ENCODE measurements around the gene RB1.

The RB1 gene

GRCh38 chr13:48505597-48506091 is 202.1 kb downstream of the RB1 start:
- Histone ChIP-seq H3K27me3 (no peaks in the 10 kb centered on the region), H3K27ac (peak overlapping the region; percentile 95), H3K36me3 (peaks cover 34% of the 10 kb centered on the region), H3K4me2 (peak overlapping the region; percentile 96), H3K9me3 (peaks cover 5% of the 10 kb centered on the region; the same call in 1 of the 2 replicates), H3K4me1 (peaks cover 98% of the 10 kb centered on the region), H3K4me3 (peak overlapping the region; percentile 58), H3K9ac (peak overlapping the region; percentile 81), H4K20me1 (no peaks in the 10 kb centered on the region)
- TF ChIP-seq Cebpa-rat (IDR thresholded peaks at IDR 0.05) = no peak

- H3K27ac ChIP-seq = peak overlapping the region; percentile 95
- H3K4me2 ChIP-seq = peak overlapping the region; percentile 96
- peaks cover 5% of the 10 kb centered on the region; the same call in 1 of the 2 replicates for H3K9me3 ChIP-seq
- no peaks in the 10 kb centered on the region for H3K27me3 ChIP-seq
- no peak for TF ChIP-seq Cebpa-rat (IDR thresholded peaks at IDR 0.05)
- H3K36me3 ChIP-seq = peaks cover 33% of the 10 kb centered on the region
- H3K9ac ChIP-seq = peak overlapping the region; percentile 81
- peak overlapping the region; percentile 58 for H3K4me3 ChIP-seq
- peaks cover 96% of the 10 kb centered on the region for H3K4me1 ChIP-seq
- no peaks in the 10 kb centered on the region for H4K20me1 ChIP-seq
Measured at GRCh38 chr13:48506092-48506701, 202.6 kb downstream of the RB1 start.

- peaks cover 88% of the 10 kb centered on the region for H3K4me1 ChIP-seq
- peak overlapping the region; percentile 96 for H3K4me2 ChIP-seq
Measured at GRCh38 chr13:48507021-48507420, 203.5 kb downstream of the RB1 start.

GRCh38 chr13:48508011-48508410 is 204.5 kb downstream of the RB1 start:
- H3K4me1 ChIP-seq = peaks cover 78% of the 10 kb centered on the region
- H3K9me3 ChIP-seq = peaks cover 5% of the 10 kb centered on the region; the same call in 1 of the 2 replicates
- no peak for TF ChIP-seq Cebpa-rat (IDR thresholded peaks at IDR 0.05)
- H3K4me3 ChIP-seq = no peak overlapping the region
- H3K4me2 ChIP-seq = peak overlapping the region; percentile 96; the same call in 1 of the 2 replicates
- H3K36me3 ChIP-seq = peaks cover 46% of the 10 kb centered on the region
- no peaks in the 10 kb centered on the region for H3K27me3 ChIP-seq
- no peaks in the 10 kb centered on the region for H4K20me1 ChIP-seq
- H3K27ac ChIP-seq = peak overlapping the region; percentile 95
- H3K9ac ChIP-seq = no peak overlapping the region

More at GRCh38 chr13:48507021-48507420, 203.5 kb downstream of the RB1 start:
- Histone ChIP-seq H3K36me3 (peaks cover 36% of the 10 kb centered on the region), H3K27ac (peak overlapping the region; percentile 95), H3K4me3 (peak overlapping the region; percentile 58; the same call in 1 of the 2 replicates), H4K20me1 (no peaks in the 10 kb centered on the region), H3K9me3 (peaks cover 5% of the 10 kb centered on the region; the same call in 1 of the 2 replicates), H3K27me3 (no peaks in the 10 kb centered on the region), H3K9ac (peak overlapping the region; percentile 81)
- no peak for TF ChIP-seq Cebpa-rat (IDR thresholded peaks at IDR 0.05)

- Histone ChIP-seq H3K4me3 (no peak overlapping the region), H3K27me3 (no peaks in the 10 kb centered on the region), H3K9me3 (peaks cover 5% of the 10 kb centered on the region; the same call in 1 of the 2 replicates), H3K9ac (no peak overlapping the region), H3K36me3 (peaks cover 57% of the 10 kb centered on the region), H3K4me1 (peaks cover 52% of the 10 kb centered on the region), H3K4me2 (peak overlapping the region; percentile 10; the same call in 1 of the 2 replicates), H3K27ac (0 out of 2 replicates have a peak overlapping the region, but pooled peaks have one; percentile 20), H4K20me1 (no peaks in the 10 kb centered on the region)
- no peak for TF ChIP-seq Cebpa-rat (IDR thresholded peaks at IDR 0.05)
Measured at GRCh38 chr13:48510698-48511097, 207.1 kb downstream of the RB1 start.

- no peak for TF ChIP-seq Cebpa-rat (IDR thresholded peaks at IDR 0.05)
- Histone ChIP-seq H3K36me3 (peaks cover 67% of the 10 kb centered on the region), H3K4me3 (no peak overlapping the region), H3K9ac (no peak overlapping the region), H3K27me3 (no peaks in the 10 kb centered on the region), H3K4me2 (no peak overlapping the region), H3K4me1 (peaks cover 43% of the 10 kb centered on the region), H3K27ac (no peak overlapping the region), H4K20me1 (no peaks in the 10 kb centered on the region), H3K9me3 (peaks cover 5% of the 10 kb centered on the region; the same call in 1 of the 2 replicates)
Measured at GRCh38 chr13:48511621-48512230, 208.2 kb downstream of the RB1 start.

- no peak for TF ChIP-seq Cebpa-rat (IDR thresholded peaks at IDR 0.05)
- Histone ChIP-seq H3K9me3 (no peaks in the 10 kb centered on the region; the same call in 1 of the 2 replicates), H3K27ac (no peak overlapping the region), H3K9ac (no peak overlapping the region), H3K4me2 (no peak overlapping the region), H3K4me1 (peaks cover 12% of the 10 kb centered on the region), H3K27me3 (no peaks in the 10 kb centered on the region), H3K36me3 (peaks cover 76% of the 10 kb centered on the region), H3K4me3 (no peak overlapping the region), H4K20me1 (no peaks in the 10 kb centered on the region)
Measured at GRCh38 chr13:48514793-48515192, 211.2 kb downstream of the RB1 start.

- no peaks in the 10 kb centered on the region; the same call in 1 of the 2 replicates for H3K9me3 ChIP-seq
- H3K36me3 ChIP-seq = peaks cover 78% of the 10 kb centered on the region
- H3K9ac ChIP-seq = no peak overlapping the region
- TF ChIP-seq Cebpa-rat (IDR thresholded peaks at IDR 0.05) = no peak
- H3K27me3 ChIP-seq = no peaks in the 10 kb centered on the region
- H3K27ac ChIP-seq = no peak overlapping the region
- no peak overlapping the region for H3K4me3 ChIP-seq
- H3K4me2 ChIP-seq = no peak overlapping the region
- no peaks in the 10 kb centered on the region for H4K20me1 ChIP-seq
- peaks cover 3% of the 10 kb centered on the region for H3K4me1 ChIP-seq
Measured at GRCh38 chr13:48515732-48516131, 212.2 kb downstream of the RB1 start.

- Histone ChIP-seq H3K4me3 (no peak overlapping the region), H3K9me3 (peaks cover 5% of the 10 kb centered on the region; the same call in 1 of the 2 replicates), H3K4me2 (no peak overlapping the region), H3K36me3 (peaks cover 73% of the 10 kb centered on the region), H3K27ac (no peak overlapping the region), H3K9ac (no peak overlapping the region), H3K27me3 (no peaks in the 10 kb centered on the region), H3K4me1 (0 out of 2 replicates have a peak, but pooled peaks cover 4% of the 10 kb centered on the region), H4K20me1 (no peaks in the 10 kb centered on the region)
- no peak for TF ChIP-seq Cebpa-rat (IDR thresholded peaks at IDR 0.05)
Measured at GRCh38 chr13:48518083-48518482, 214.5 kb downstream of the RB1 start.

- Histone ChIP-seq H3K4me2 (no peak overlapping the region), H3K27me3 (no peaks in the 10 kb centered on the region), H4K20me1 (no peaks in the 10 kb centered on the region), H3K4me3 (no peak overlapping the region), H3K9ac (no peak overlapping the region), H3K27ac (no peak overlapping the region), H3K36me3 (peaks cover 30% of the 10 kb centered on the region), H3K4me1 (peaks cover 38% of the 10 kb centered on the region), H3K9me3 (peaks cover 12% of the 10 kb centered on the region)
- no peak for TF ChIP-seq Cebpa-rat (IDR thresholded peaks at IDR 0.05)
Measured at GRCh38 chr13:48526286-48526685, 222.7 kb downstream of the RB1 start.

Data from BLaER1 (cell line).